ENCODE measurements around the gene BIVM. TPM values are rescaled to one million over a fixed set of nuclear protein-coding genes. Genes with fewer than 3 reads are reported as not detected.

The BIVM gene
- total RNA-seq, 1 donor = 22.1 TPM

- no peak for DNase-seq (ENCODE audit: insufficient read length, low spot score, missing footprints)
- H4K20me1 ChIP-seq (ENCODE audit: insufficient read depth, low read length) = peaks cover 8% of the 10 kb centered on the region
- H2AFZ ChIP-seq (ENCODE audit: low read length) = no peak overlapping the region
- no peak for TF ChIP-seq CTCF (IDR thresholded peaks at IDR 0.05; ENCODE audit: extremely low read depth, low read depth, low read length)
- no peak overlapping the region for H3K4me3 ChIP-seq (ENCODE audit: insufficient read depth, low read length)
- H3K4me2 ChIP-seq (ENCODE audit: insufficient read depth, low read length) = no peak overlapping the region
- H3K79me2 ChIP-seq (ENCODE audit: insufficient read depth, low read length) = peaks cover 40% of the 10 kb centered on the region
- H3K36me3 ChIP-seq (ENCODE audit: insufficient read depth, low read length) = peaks cover 92% of the 10 kb centered on the region
- H3K4me1 ChIP-seq (ENCODE audit: insufficient read depth, low read length) = no peaks in the 10 kb centered on the region
- H3K27me3 ChIP-seq (ENCODE audit: insufficient read depth, low read length) = no peaks in the 10 kb centered on the region
- H3K27ac ChIP-seq (ENCODE audit: low read depth, low read length) = no peak overlapping the region
- H3K9me3 ChIP-seq (ENCODE audit: low read depth, low read length) = no peaks in the 10 kb centered on the region
Measured at GRCh38 chr13:102863590-102863989, 64.7 kb downstream of the BIVM start.

- H3K36me3 ChIP-seq (ENCODE audit: insufficient read depth, low read length) = peaks cover 68% of the 10 kb centered on the region
- TF ChIP-seq CTCF (IDR thresholded peaks at IDR 0.05; ENCODE audit: extremely low read depth, low read depth, low read length) = no peak
- DNase-seq (ENCODE audit: insufficient read length, low spot score, missing footprints) = peak; percentile 50
- peaks cover 19% of the 10 kb centered on the region for H4K20me1 ChIP-seq (ENCODE audit: insufficient read depth, low read length)
- H3K4me1 ChIP-seq (ENCODE audit: insufficient read depth, low read length) = peaks cover 15% of the 10 kb centered on the region
- H3K27me3 ChIP-seq (ENCODE audit: insufficient read depth, low read length) = no peaks in the 10 kb centered on the region
- H3K79me2 ChIP-seq (ENCODE audit: insufficient read depth, low read length) = peaks cover 36% of the 10 kb centered on the region
- no peak overlapping the region for H2AFZ ChIP-seq (ENCODE audit: low read length)
- no peaks in the 10 kb centered on the region for H3K9me3 ChIP-seq (ENCODE audit: low read depth, low read length)
- no peak overlapping the region for H3K4me3 ChIP-seq (ENCODE audit: insufficient read depth, low read length)
- no peak overlapping the region for H3K27ac ChIP-seq (ENCODE audit: low read depth, low read length)
- no peak overlapping the region for H3K4me2 ChIP-seq (ENCODE audit: insufficient read depth, low read length)
Measured at GRCh38 chr13:102868366-102868936, 69.5 kb downstream of the BIVM start.

- H3K27ac ChIP-seq (ENCODE audit: low read depth, low read length) = peak overlapping the region; percentile 62
Measured at GRCh38 chr13:102869948-102870676, 71.2 kb downstream of the BIVM start.

More at GRCh38 chr13:102869948-102870676, 71.2 kb downstream of the BIVM start:
- Histone ChIP-seq H3K36me3 (ENCODE audit: insufficient read depth, low read length) (peaks cover 68% of the 10 kb centered on the region), H3K4me2 (ENCODE audit: insufficient read depth, low read length) (peak overlapping the region; percentile 46), H3K79me2 (ENCODE audit: insufficient read depth, low read length) (peaks cover 24% of the 10 kb centered on the region), H3K4me1 (ENCODE audit: insufficient read depth, low read length) (peaks cover 15% of the 10 kb centered on the region), H3K4me3 (ENCODE audit: insufficient read depth, low read length) (no peak overlapping the region), H3K27me3 (ENCODE audit: insufficient read depth, low read length) (no peaks in the 10 kb centered on the region), H4K20me1 (ENCODE audit: insufficient read depth, low read length) (peaks cover 15% of the 10 kb centered on the region), H2AFZ (ENCODE audit: low read length) (no peak overlapping the region), H3K9me3 (ENCODE audit: low read depth, low read length) (no peaks in the 10 kb centered on the region)
- DNase-seq (ENCODE audit: insufficient read length, low spot score, missing footprints) = peak; percentile 27
- no peak for TF ChIP-seq CTCF (IDR thresholded peaks at IDR 0.05; ENCODE audit: extremely low read depth, low read depth, low read length)
